Activated CD4-positive, CD25-positive, alpha-beta regulatory T cell treated with anti-CD3 and anti-CD28 coated beads, Interleukin-2, amount 50 U/mL, for 24 hours (primary cell): ENCODE results near the gene AKAP11.
"Not testable (repeated sequence)": the region's sequence is repeated elsewhere in the genome, so short reads cannot be mapped to it uniquely, and the experiment has no call there.

ENCODE experiments used
- ATAC-seq, 2 donors: fragments of 150-1000 bp; cut with Tn5 transposase; one replicate each; pipeline ENCODE4 v1.10.0; 2021; ENCODE audit warnings: mild to moderate bottlenecking in 1 of 2, moderate library complexity in 1 of 2

The AKAP11 gene

GRCh38 chr13:42272115-42272803, at the start of gene AKAP11:
Gene AKAP11, plus strand, starts transcription at chr13:42272152. Its CDS starts 14,197 bp downstream, at chr13:42286349.
- ATAC-seq: peak; percentile 33

DNA sequence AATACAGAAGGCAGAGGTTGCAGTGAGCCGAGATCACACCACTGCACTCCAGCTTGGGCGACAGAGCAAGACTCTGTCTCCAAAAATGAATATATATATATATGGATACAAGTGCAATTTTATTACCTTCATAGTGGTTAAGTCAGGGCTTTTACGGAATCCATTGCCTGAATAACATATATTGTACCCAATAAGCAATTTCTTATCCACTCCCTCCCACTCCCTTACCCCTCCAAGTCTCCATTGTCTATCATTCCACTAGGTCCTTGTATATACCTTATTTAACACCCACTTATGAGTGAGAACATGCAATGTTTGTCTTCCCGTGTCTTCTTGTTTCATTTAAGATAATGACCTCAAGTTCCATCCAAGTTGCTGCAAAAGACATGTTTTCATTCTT, 48.3 kb upstream of the AKAP11 start:
- ATAC-seq: no peak

- ATAC-seq: no peak
Observed at GRCh38 chr13:42225051-42225450, 46.9 kb upstream of the AKAP11 start.

- ATAC-seq: not testable (repeated sequence)
Observed at GRCh38 chr13:42226759-42227158, 45.2 kb upstream of the AKAP11 start.

DNA sequence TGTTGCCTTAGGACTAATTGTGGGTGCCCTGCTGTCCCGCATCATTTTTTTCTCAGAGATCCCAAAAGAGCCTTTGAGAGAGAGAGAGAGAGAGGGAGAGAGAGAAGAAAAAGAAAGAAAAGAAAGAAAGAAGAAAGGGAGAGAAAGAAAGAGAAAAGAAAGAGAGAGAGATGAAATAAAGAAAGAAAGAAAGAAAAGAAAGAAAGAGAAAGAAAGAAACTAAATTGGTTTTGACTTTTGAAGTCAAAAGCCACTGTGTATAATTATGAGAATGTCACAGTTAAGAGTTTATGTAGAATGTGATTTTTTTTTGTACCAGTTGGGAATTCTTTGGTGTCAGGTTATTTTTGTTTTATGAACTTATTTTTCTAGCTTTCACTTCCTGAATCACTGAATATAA, 43.4 kb upstream of the AKAP11 start:
- ATAC-seq: no peak

GRCh38 chr13:42229287-42229686, 42.7 kb upstream of the AKAP11 start:
- no peak for ATAC-seq

- ATAC-seq: no peak
Observed at GRCh38 chr13:42232671-42233070, 39.3 kb upstream of the AKAP11 start.

- no peak for ATAC-seq
Observed at GRCh38 chr13:42233726-42234125, 38.2 kb upstream of the AKAP11 start.

- ATAC-seq: no peak
Observed at GRCh38 chr13:42239161-42239560, 32.8 kb upstream of the AKAP11 start.

DNA sequence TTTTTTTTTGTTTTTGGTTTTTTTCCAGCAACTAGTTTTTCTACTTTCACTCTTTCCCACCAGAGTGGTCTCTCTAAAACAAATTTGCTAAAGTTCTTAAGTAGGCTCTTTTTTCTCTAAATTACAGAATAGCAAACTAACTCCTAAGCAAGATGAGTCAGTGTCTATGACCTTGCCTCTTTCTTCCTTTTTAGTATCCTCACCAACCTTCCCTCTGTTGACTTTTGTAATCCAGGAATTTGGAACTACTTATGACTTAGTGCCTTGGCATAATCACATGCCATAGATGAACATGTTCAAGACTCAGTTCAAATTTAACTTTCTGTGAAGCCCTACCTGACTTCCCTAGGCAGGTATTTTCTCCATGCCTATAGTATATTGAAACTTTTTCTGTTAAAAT, 32.3 kb upstream of the AKAP11 start:
- no peak for ATAC-seq

DNA sequence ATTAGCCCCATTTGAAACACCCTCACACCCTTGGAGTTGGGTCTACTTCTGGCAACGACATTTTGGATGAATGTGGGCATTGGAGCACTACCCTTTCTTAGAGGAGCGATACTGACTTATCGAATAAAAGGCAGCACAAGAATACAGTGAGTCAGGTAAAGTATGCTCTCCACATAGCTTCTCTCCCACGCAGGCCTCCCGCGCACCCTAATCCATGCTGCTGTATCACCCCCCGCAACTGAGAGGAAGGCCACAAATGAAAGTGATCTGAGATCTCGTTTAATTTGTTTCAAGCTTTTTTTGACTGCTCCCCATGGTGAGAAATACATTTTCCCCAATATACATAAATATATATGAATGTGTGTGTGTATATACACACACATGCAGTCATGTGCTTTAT, 25.4 kb upstream of the AKAP11 start:
- no peak for ATAC-seq

- ATAC-seq: no peak
Observed at GRCh38 chr13:42247883-42248282, 24.1 kb upstream of the AKAP11 start.

GRCh38 chr13:42255886-42256285, 16.1 kb upstream of the AKAP11 start:
- no peak for ATAC-seq

GRCh38 chr13:42258747-42259146, 13.2 kb upstream of the AKAP11 start:
- no peak for ATAC-seq

GRCh38 chr13:42259515-42259914, 12.4 kb upstream of the AKAP11 start:
- ATAC-seq: no peak

GRCh38 chr13:42260903-42261654, 10.9 kb upstream of the AKAP11 start:
- no peak for ATAC-seq

DNA sequence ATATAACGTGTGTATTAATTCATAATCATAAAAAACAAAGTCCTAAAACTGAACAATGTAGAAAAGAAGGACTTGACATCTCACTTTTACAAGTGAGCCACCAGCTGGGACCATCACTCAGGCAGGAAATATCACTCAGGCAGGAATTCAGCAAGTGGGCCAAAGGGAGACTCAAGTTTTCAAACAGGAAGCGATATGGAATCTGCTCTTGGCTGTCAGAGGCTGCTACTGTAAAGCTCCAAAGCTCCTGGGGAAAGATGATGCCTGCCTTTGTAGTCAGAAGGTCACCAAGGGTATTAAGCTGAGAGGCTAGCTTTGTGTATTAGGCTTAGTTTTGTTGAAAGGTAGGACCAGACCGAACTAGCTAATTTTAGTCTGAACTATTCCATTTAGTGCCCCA, 5.5 kb upstream of the AKAP11 start:
- no peak for ATAC-seq

GRCh38 chr13:42270160-42270856, 1.6 kb upstream of the AKAP11 start:
- ATAC-seq: no peak

DNA sequence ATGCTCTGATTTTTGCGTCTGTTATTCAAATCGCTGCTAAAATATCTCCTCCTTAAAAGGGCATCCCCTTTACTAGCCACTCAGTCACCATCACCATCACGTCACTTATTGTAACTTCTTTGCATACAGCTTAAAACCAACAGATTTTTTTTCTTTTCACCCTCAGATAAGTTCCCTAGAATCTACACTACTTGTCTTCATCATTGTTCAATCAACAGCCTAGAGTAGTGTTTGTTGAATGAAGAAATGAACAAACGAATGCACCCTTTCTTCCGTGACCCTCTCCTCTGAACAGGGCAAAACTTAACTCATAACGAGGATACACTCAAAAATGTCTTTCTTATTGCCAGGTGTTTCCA, 1.1 kb upstream of the AKAP11 start:
- no peak for ATAC-seq

DNA sequence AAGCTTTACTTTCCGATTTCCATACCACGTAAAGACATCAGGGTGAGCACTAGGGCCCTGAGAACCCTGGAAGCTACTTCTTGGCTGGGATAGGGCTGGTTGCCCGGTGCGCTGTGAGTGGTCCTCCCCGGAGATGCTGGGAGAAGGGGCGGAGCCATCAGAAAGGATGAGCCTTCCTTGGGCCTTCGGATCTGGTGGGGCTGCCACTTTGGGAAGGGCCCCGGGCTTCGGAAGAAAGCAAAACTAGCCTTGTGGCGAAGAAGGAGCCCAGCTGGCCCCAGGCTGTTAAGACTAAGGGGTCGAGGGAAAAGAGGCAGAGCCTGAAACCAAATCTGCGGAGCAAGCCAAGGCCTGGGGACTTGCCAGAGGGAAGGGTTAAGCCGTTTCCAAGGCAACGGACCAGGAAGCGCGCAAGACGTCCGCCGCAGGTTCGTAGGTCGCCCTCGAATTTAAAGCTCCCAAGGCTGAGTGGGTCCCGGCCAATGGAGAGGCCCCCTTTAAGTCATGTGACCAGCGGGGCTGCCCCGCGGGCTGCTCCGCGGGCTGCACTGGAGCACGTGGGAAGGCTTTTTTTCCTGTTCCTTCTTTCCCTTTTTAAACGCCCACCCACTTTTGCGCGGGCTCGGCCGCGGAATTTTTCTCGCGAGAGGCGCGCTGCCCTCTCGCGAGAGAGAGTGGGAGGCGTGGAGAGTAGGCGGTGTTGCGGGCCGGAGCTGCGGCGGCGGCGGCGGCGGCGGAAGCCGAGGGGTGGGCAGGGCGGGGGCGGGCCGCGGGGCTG, 426 bp upstream of the AKAP11 start:
- ATAC-seq: peak; percentile 90 to 91

GRCh38 chr13:42272804-42273175, 838 bp downstream of the AKAP11 start:
- no peak for ATAC-seq

DNA sequence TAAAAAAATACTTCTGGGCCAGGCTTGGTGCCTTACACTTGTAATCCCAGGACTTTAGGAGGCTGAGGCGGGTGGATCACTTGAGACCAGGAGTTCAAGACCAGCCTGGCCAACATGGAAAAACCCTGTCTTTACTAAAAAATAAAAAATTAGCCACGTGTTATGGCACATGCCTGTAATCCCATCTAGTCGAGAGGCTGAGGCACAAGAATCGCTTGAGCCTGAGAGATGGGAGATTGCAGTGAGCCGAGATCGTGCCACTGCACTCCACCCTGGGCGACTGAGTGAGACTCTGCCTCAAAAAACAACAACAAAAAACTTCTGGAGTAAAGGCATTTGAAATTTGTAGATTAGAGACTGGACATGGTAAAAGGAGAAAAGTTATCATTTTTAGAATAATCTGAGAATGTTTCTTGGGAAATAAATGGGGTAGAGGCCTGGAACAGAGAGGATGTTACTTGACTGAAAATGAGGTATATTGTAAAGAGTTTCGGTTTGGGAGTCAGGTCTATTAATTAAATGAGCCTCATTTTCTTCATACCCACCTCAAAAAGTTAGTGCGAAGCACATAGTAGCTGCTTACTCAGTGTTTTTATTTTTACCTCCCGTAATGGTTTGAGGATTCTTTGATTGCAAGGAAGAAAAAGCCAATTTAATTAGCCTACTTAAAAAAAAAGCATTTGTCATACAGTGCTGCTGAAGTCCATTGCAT, 2.6 kb downstream of the AKAP11 start:
- no peak for ATAC-seq

DNA sequence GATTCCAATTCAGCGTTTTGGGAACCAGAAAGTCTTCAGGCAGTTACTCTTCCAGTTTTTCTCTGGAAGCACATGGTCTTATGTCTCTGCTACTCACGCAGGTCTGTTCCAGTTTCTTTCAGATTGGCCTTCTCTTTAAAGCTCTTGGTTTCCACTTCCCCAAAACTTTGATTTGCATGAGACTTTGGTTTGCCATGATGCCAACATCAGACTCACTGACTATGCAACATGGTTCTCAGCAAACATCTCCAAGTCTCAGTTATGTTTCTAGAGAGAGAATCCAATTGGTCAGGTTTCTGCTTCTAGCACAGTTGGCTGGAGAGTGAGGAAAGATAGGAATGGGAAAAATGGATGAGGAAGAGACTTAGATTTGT, 3.1 kb downstream of the AKAP11 start:
- no peak for ATAC-seq
